GM19372 (cell line): ENCODE measurements around the gene CTTNBP2NL.
"Not testable (repeated sequence)": the region's sequence is repeated elsewhere in the genome, so short reads cannot be mapped to it uniquely, and the experiment has no call there.

Experiments
- ATAC-seq: cut with Tn5 transposase; IDR thresholded peaks from one replicate; pipeline ENCODE4 v1.9.1; 2021; ENCODE audit warnings: mild to moderate bottlenecking, low read depth, moderate library complexity; ENCODE audit not compliant: unreplicated experiment

CTTNBP2NL gene

GRCh38 chr1:112417271-112417670, 21.3 kb downstream of the CTTNBP2NL start:
- no peak for ATAC-seq

- no peak for ATAC-seq
Observed at GRCh38 chr1:112418099-112418892, 22.3 kb downstream of the CTTNBP2NL start.

GRCh38 chr1:112423207-112423606, 27.2 kb downstream of the CTTNBP2NL start:
- ATAC-seq, result no peak

GRCh38 chr1:112423666-112424065, 27.7 kb downstream of the CTTNBP2NL start:
- not testable (repeated sequence) for ATAC-seq

- ATAC-seq, result no peak
Observed at GRCh38 chr1:112429749-112430148, 33.7 kb downstream of the CTTNBP2NL start.

GRCh38 chr1:112431038-112431437, 35.0 kb downstream of the CTTNBP2NL start:
- ATAC-seq, result no peak

GRCh38 chr1:112435448-112435847, 39.4 kb downstream of the CTTNBP2NL start:
- ATAC-seq, result no peak

- no peak for ATAC-seq
Observed at GRCh38 chr1:112436384-112437156, 40.6 kb downstream of the CTTNBP2NL start.

- not testable (repeated sequence) for ATAC-seq
Observed at GRCh38 chr1:112438156-112438555, 42.1 kb downstream of the CTTNBP2NL start.

- no peak for ATAC-seq
Observed at GRCh38 chr1:112439592-112439991, 43.6 kb downstream of the CTTNBP2NL start.

GRCh38 chr1:112440574-112440973, 44.6 kb downstream of the CTTNBP2NL start:
- no peak for ATAC-seq

GRCh38 chr1:112444269-112444668, 48.3 kb downstream of the CTTNBP2NL start:
- no peak for ATAC-seq

- ATAC-seq, result no peak
Observed at GRCh38 chr1:112445596-112445995, 49.6 kb downstream of the CTTNBP2NL start.

- no peak for ATAC-seq
Observed at GRCh38 chr1:112446411-112446810, 50.4 kb downstream of the CTTNBP2NL start.

- no peak for ATAC-seq
Observed at GRCh38 chr1:112448904-112449629, 53.1 kb downstream of the CTTNBP2NL start.

- ATAC-seq, result no peak
Observed at GRCh38 chr1:112449630-112449983, 53.6 kb downstream of the CTTNBP2NL start.

- ATAC-seq, result no peak
Observed at GRCh38 chr1:112450773-112451172, 54.8 kb downstream of the CTTNBP2NL start.

- not testable (repeated sequence) for ATAC-seq
Observed at GRCh38 chr1:112451301-112451700, 55.3 kb downstream of the CTTNBP2NL start.

GRCh38 chr1:112453876-112454275, 57.9 kb downstream of the CTTNBP2NL start:
- ATAC-seq, result no peak

GRCh38 chr1:112454316-112454715, 58.3 kb downstream of the CTTNBP2NL start:
- no peak for ATAC-seq

- ATAC-seq, result no peak
Observed at GRCh38 chr1:112457241-112457640, 61.2 kb downstream of the CTTNBP2NL start.
